Measurements from ENCODE around the gene SIDT2.
"Not testable (repeated sequence)": the region's sequence is repeated elsewhere in the genome, so short reads cannot be mapped to it uniquely, and the experiment has no call there.

Gene SIDT2

GRCh38 chr11:117204283-117205080 lies 25.9 kb downstream of the SIDT2 start:
- in situ Hi-C loops (cut with HindIII; ENCODE audit: low pct_unique_long_range_greater_than_20kb, low sequenced_read_pairs), result no loop called here
- TF ChIP-seq JUND (IDR thresholded peaks at IDR 0.05; ENCODE audit: low read depth), result no peak
- DNase-seq (ENCODE audit: low read depth in 1 of 2, low spot score in 1 of 2), result no peak

GRCh38 chr11:117205211-117205818 lies 26.8 kb downstream of the SIDT2 start:
- in situ Hi-C loops (cut with HindIII; ENCODE audit: low pct_unique_long_range_greater_than_20kb, low sequenced_read_pairs), result no loop called here
- DNase-seq (ENCODE audit: low read depth in 1 of 2, low spot score in 1 of 2), result no peak
- no peak for TF ChIP-seq JUND (IDR thresholded peaks at IDR 0.05; ENCODE audit: low read depth)

GRCh38 chr11:117206111-117206510 lies 27.6 kb downstream of the SIDT2 start:
- in situ Hi-C loops (cut with HindIII; ENCODE audit: low pct_unique_long_range_greater_than_20kb, low sequenced_read_pairs); DNase-seq (ENCODE audit: low read depth in 1 of 2, low spot score in 1 of 2): not testable (repeated sequence)

- in situ Hi-C loops (cut with HindIII; ENCODE audit: low pct_unique_long_range_greater_than_20kb, low sequenced_read_pairs), result not testable (repeated sequence)
These were observed 28.3 kb downstream of the SIDT2 start for GRCh38 chr11:117206859-117207258.

GRCh38 chr11:117207481-117207880 lies 28.9 kb downstream of the SIDT2 start:
- DNase-seq (ENCODE audit: low read depth in 1 of 2, low spot score in 1 of 2); in situ Hi-C loops (cut with HindIII; ENCODE audit: low pct_unique_long_range_greater_than_20kb, low sequenced_read_pairs): not testable (repeated sequence)

More at GRCh38 chr11:117206859-117207258, 28.3 kb downstream of the SIDT2 start:
- not testable (repeated sequence) for DNase-seq (ENCODE audit: low read depth in 1 of 2, low spot score in 1 of 2)

- DNase-seq (ENCODE audit: low read depth in 1 of 2, low spot score in 1 of 2); in situ Hi-C loops (cut with HindIII; ENCODE audit: low pct_unique_long_range_greater_than_20kb, low sequenced_read_pairs): not testable (repeated sequence)
These were observed 30.2 kb downstream of the SIDT2 start for GRCh38 chr11:117208710-117209109.

GRCh38 chr11:117209351-117210125 lies 31.0 kb downstream of the SIDT2 start:
- in situ Hi-C loops (cut with HindIII; ENCODE audit: low pct_unique_long_range_greater_than_20kb, low sequenced_read_pairs); DNase-seq (ENCODE audit: low read depth in 1 of 2, low spot score in 1 of 2): not testable (repeated sequence)

- in situ Hi-C loops (cut with HindIII; ENCODE audit: low pct_unique_long_range_greater_than_20kb, low sequenced_read_pairs), result no loop called here
- no peak for DNase-seq (ENCODE audit: low read depth in 1 of 2, low spot score in 1 of 2)
- TF ChIP-seq JUND (IDR thresholded peaks at IDR 0.05; ENCODE audit: low read depth), result no peak
These were observed 32.1 kb downstream of the SIDT2 start for GRCh38 chr11:117210620-117211019.

GRCh38 chr11:117212697-117213355 lies 34.3 kb downstream of the SIDT2 start:
- TF ChIP-seq JUND (IDR thresholded peaks at IDR 0.05; ENCODE audit: low read depth), result no peak

GRCh38 chr11:117214404-117215110 lies 36.0 kb downstream of the SIDT2 start:
- no peak for TF ChIP-seq JUND (IDR thresholded peaks at IDR 0.05; ENCODE audit: low read depth)
- in situ Hi-C loops (cut with HindIII; ENCODE audit: low pct_unique_long_range_greater_than_20kb, low sequenced_read_pairs), result no loop called here
- DNase-seq (ENCODE audit: low read depth in 1 of 2, low spot score in 1 of 2), result no peak

More at GRCh38 chr11:117212697-117213355, 34.3 kb downstream of the SIDT2 start:
- in situ Hi-C loops (cut with HindIII; ENCODE audit: low pct_unique_long_range_greater_than_20kb, low sequenced_read_pairs), result no loop called here
- DNase-seq (ENCODE audit: low read depth in 1 of 2, low spot score in 1 of 2), result no peak

- DNase-seq (ENCODE audit: low read depth in 1 of 2, low spot score in 1 of 2), result no peak
- in situ Hi-C loops (cut with HindIII; ENCODE audit: low pct_unique_long_range_greater_than_20kb, low sequenced_read_pairs), result no loop called here
- no peak for TF ChIP-seq JUND (IDR thresholded peaks at IDR 0.05; ENCODE audit: low read depth)
These were observed 38.9 kb downstream of the SIDT2 start for GRCh38 chr11:117217141-117218084.

Measured in T47D (cell line).